Stomach (tissue), 9 donors: ENCODE measurements around the gene CLEC4G. TPM values are rescaled to one million over a fixed set of nuclear protein-coding genes. Genes with fewer than 3 reads are reported as not detected.

ENCODE experiments used
- DNase-seq, 2 donors: peaks; one replicate each; pipeline versions ENCODE4 v3.0.0 to v3.0.0-alpha.2; 2013 to 2019
- H3K27ac ChIP-seq, 5 donors: fragments of 200-600 bp in 4 of 5; sonication (generic) in 4 of 5; one replicate each; pipeline ENCODE4 v1.5.1; 2013 to 2019; ENCODE audit warnings: mild to moderate bottlenecking in 1 of 5, moderate library complexity in 1 of 5
- H3K27me3 ChIP-seq, 3 donors: fragments of 200-600 bp; sonication (generic); one replicate each; pipeline ENCODE4 v1.5.1; 2017 to 2019; ENCODE audit warnings: mixed run types in 1 of 3
- H3K36me3 ChIP-seq, 4 donors: fragments of 200-600 bp; sonication (generic); 1 replicate in 3 of 4; 2 replicates in 1 of 4; pipeline ENCODE4 v1.5.1; 2016 to 2019
- H3K4me1 ChIP-seq, 4 donors: fragments of 200-600 bp; sonication (generic); one replicate each; pipeline ENCODE4 v1.5.1; 2016 to 2019
- H3K4me3 ChIP-seq, 4 donors: fragments of 200-600 bp; sonication (generic) in 3 of 4; one replicate each; pipeline ENCODE4 v1.5.1; 2016 to 2019; ENCODE audit warnings: mild to moderate bottlenecking in 1 of 4
- H3K9me3 ChIP-seq, 4 donors: fragments of 200-600 bp; sonication (generic); one replicate each; pipeline ENCODE4 v1.5.1; 2016 to 2019
- EP300 ChIP-seq: sonication (generic); formaldehyde crosslinking; IDR thresholded peaks from one replicate; pipeline ENCODE4 v1.6.1; 2017; ENCODE audit warnings: antibody characterized with exemption
- POLR2A ChIP-seq, 4 donors: fragments of 450-650 bp; IDR thresholded peaks; one replicate each; pipeline ENCODE4 v1.6.1; 2016; ENCODE audit warnings: antibody characterized with exemption in 4 of 4, control low read depth in 2 of 4, mild to moderate bottlenecking in 1 of 4, moderate library complexity in 1 of 4
- POLR2AphosphoS5 ChIP-seq, 3 donors: sonication (generic); formaldehyde crosslinking; IDR thresholded peaks; one replicate each; pipeline ENCODE4 v1.6.1; 2016; ENCODE audit warnings: antibody characterized with exemption in 3 of 3
- WGBS, 5 donors: extraction: QIAGEN DNeasy Blood & Tissue Kit in 3 of 5; methylation state at CpG; one replicate each; pipeline versions ENCODE4 v1.1.5 to v1.1.7; 2013 to 2018; 5-methylcytosine and 5-hydroxymethylcytosine counted together
- intact Hi-C: fragments of 100-400 bp; cut with DNase I; formaldehyde crosslinking; loops from one replicate; pipeline ENCODE4 v1.15.1; 2023; ENCODE audit warnings: low total_unique reads
- polyA plus RNA-seq, 3 donors: library from polyadenylated mRNA; stranded (reverse); fragments of 200-250 nt; gene quantifications; one replicate each; pipeline ENCODE4 v1.2.3, GENCODE V29; 2013
- total RNA-seq, 5 donors: library from RNA; depleted of rRNA; stranded (reverse); fragments of >200 nt; gene quantifications; one replicate each; pipeline versions ENCODE4 v1.1.0 to v1.2.3, GENCODE V29; 2014 to 2016
- TF ChIP-seq, protein P1 (sequence below), 7 experiments: fragments of 450-650 bp in 4 of 7; fragments of 200-600 bp in 3 of 7; sonication (generic) in 3 of 7; IDR thresholded peaks; one replicate each; pipeline ENCODE4 v1.5.1; 2016 to 2019; ENCODE audit warnings: antibody characterized with exemption in 7 of 7, control low read depth in 2 of 7, mild to moderate bottlenecking in 1 of 7
- donor health status: healthy with polysubstance abuse.
- donor health status: Bipolar disorder and iron deficiency.
- donor health status: healthy.

Gene CLEC4G
- total and polyA plus RNA-seq, 8 donors = 0.25 to 1.2 (median 0.69) TPM; not detected in 4

GRCh38 chr19:7763696-7764095, 31.8 kb upstream of the CLEC4G start:
- Histone ChIP-seq H3K27me3 (peaks cover 0 to 53% (median 0%) of the 10 kb centered on the region in 3 donors), H3K27ac (no peak overlapping the region), H3K36me3 (no peaks in the 10 kb centered on the region), H3K4me1 (no peaks in the 10 kb centered on the region), H3K9me3 (peaks cover 0 to 18% (median 14%) of the 10 kb centered on the region in 4 donors), H3K4me3 (no peak overlapping the region)
- intact Hi-C loops = no loop called here
- TF ChIP-seq, protein P1, sequence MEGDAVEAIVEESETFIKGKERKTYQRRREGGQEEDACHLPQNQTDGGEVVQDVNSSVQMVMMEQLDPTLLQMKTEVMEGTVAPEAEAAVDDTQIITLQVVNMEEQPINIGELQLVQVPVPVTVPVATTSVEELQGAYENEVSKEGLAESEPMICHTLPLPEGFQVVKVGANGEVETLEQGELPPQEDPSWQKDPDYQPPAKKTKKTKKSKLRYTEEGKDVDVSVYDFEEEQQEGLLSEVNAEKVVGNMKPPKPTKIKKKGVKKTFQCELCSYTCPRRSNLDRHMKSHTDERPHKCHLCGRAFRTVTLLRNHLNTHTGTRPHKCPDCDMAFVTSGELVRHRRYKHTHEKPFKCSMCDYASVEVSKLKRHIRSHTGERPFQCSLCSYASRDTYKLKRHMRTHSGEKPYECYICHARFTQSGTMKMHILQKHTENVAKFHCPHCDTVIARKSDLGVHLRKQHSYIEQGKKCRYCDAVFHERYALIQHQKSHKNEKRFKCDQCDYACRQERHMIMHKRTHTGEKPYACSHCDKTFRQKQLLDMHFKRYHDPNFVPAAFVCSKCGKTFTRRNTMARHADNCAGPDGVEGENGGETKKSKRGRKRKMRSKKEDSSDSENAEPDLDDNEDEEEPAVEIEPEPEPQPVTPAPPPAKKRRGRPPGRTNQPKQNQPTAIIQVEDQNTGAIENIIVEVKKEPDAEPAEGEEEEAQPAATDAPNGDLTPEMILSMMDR (IDR thresholded peaks at IDR 0.05) = no peak
- TF ChIP-seq POLR2A (IDR thresholded peaks at IDR 0.05) = no peak
- TF ChIP-seq POLR2AphosphoS5 (IDR thresholded peaks at IDR 0.05) = no peak
- WGBS, 5 donors = 8 to 29% (median 25%) methylated on average over 1 of the region's 1 CpG
- no peak for DNase-seq

DNA sequence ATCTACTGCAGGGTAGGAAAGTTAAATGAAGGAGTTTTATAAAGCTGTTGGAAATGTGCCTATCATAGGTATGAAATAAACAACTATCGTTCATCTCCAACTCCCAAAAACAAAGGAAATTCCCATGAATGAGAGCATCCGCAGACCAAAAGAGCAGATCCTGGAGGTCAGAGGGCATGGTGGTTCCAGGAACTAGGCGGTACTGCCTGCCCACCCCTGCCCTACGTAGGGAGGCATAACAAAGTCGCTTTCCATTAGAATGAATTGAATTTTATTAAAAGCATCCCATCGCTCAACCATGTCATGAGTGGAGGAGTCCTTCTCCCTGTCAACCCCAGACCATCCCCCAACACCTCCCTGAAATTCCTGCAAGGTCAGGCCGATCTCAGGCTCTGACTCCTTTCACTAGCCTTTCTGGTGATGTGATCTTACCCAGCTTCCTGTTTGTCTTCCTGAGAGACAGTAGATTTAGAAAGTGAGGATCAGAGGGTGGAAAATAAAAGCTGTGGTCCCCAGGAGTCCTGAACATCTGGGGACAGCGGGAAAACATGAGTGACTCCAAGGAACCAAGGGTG, 30.9 kb upstream of the CLEC4G start, which contains the start of gene CLEC4M:
TSS of gene CLEC4M (plus strand) at position 525 of the 575 bp plus-strand sequence. CDS start at position 549, 24 bp downstream.
- Histone ChIP-seq H3K27me3 (peaks cover 0 to 48% (median 0%) of the 10 kb centered on the region in 3 donors), H3K9me3 (peaks cover 0 to 27% (median 23%) of the 10 kb centered on the region in 4 donors), H3K36me3 (no peaks in the 10 kb centered on the region), H3K4me3 (no peak within 1 kb of the TSS), H3K4me1 (no peaks in the 10 kb centered on the region), H3K27ac (no peak within 1 kb of the TSS)
- DNase-seq = no peak
- WGBS, 5 donors = 71 to 81% (median 79%) methylated on average over 8 of the region's 8 CpGs
- intact Hi-C loops = no loop called here
- no peak for TF ChIP-seq POLR2AphosphoS5 (IDR thresholded peaks at IDR 0.05)
- TF ChIP-seq POLR2A (IDR thresholded peaks at IDR 0.05) = no peak
- TF ChIP-seq EP300 = no peak
- TF ChIP-seq, protein P1 (IDR thresholded peaks at IDR 0.05) = no peak

DNA sequence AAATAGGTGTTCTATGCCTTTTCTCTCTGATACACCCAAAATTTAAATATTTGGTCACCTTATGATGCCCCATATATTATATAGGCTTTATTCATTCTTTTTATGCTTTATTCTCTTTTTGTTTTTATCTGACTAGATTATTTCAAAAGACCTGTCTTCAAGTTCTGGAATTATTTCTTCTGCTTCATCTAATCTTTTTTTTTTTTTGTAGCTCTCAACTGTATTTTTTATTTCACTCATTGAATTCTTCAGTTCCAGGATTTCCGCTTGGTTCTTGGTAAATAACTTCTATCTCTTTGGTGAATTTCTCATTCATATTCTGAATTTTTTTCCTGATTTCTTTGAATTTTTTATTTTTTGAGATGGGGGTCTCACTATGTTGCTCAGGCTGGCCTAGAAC, 27.2 kb upstream of the CLEC4G start:
- H3K9me3 ChIP-seq = peaks cover 4 to 50% (median 46%) of the 10 kb centered on the region in 4 donors
- 71 to 95% (median 91%) methylated on average over 1 of the region's 1 CpG for WGBS, 5 donors
- no peaks in the 10 kb centered on the region for H3K36me3 ChIP-seq
- no peaks in the 10 kb centered on the region for H3K4me1 ChIP-seq
- no peak for DNase-seq
- H3K4me3 ChIP-seq = no peak overlapping the region
- TF ChIP-seq, protein P1 (IDR thresholded peaks at IDR 0.05) = no peak
- no peak for TF ChIP-seq POLR2AphosphoS5 (IDR thresholded peaks at IDR 0.05)
- TF ChIP-seq POLR2A (IDR thresholded peaks at IDR 0.05) = no peak
- TF ChIP-seq EP300 = no peak
- H3K27ac ChIP-seq = no peak overlapping the region
- peaks cover 0 to 36% (median 0%) of the 10 kb centered on the region in 3 donors for H3K27me3 ChIP-seq
- intact Hi-C loops = no loop called here

GRCh38 chr19:7757358-7757757, 25.4 kb upstream of the CLEC4G start:
- intact Hi-C loops = no loop called here
- TF ChIP-seq POLR2A (IDR thresholded peaks at IDR 0.05) (no peak), EP300 (no peak), POLR2AphosphoS5 (IDR thresholded peaks at IDR 0.05) (no peak)
- TF ChIP-seq, protein P1 (IDR thresholded peaks at IDR 0.05) = no peak
- H3K27me3 ChIP-seq = peaks cover 0 to 22% (median 0%) of the 10 kb centered on the region in 3 donors
- H3K36me3 ChIP-seq = no peaks in the 10 kb centered on the region
- H3K4me3 ChIP-seq = no peak overlapping the region
- WGBS, 5 donors = 73 to 90% (median 82%) methylated on average over 3 of the region's 3 CpGs
- no peaks in the 10 kb centered on the region for H3K4me1 ChIP-seq
- no peak overlapping the region for H3K27ac ChIP-seq
- DNase-seq = no peak
- peaks cover 4 to 50% (median 46%) of the 10 kb centered on the region in 4 donors for H3K9me3 ChIP-seq
